GM21360 (cell line): ENCODE measurements around the gene CCDC110.
"Not testable (repeated sequence)": the region's sequence is repeated elsewhere in the genome, so short reads cannot be mapped to it uniquely, and the experiment has no call there.

ENCODE experiments used
- ATAC-seq: cut with Tn5 transposase; IDR thresholded peaks from one replicate; pipeline ENCODE4 v1.9.1; 2021; ENCODE audit warnings: mild to moderate bottlenecking, moderate library complexity; ENCODE audit not compliant: unreplicated experiment

Gene CCDC110

DNA sequence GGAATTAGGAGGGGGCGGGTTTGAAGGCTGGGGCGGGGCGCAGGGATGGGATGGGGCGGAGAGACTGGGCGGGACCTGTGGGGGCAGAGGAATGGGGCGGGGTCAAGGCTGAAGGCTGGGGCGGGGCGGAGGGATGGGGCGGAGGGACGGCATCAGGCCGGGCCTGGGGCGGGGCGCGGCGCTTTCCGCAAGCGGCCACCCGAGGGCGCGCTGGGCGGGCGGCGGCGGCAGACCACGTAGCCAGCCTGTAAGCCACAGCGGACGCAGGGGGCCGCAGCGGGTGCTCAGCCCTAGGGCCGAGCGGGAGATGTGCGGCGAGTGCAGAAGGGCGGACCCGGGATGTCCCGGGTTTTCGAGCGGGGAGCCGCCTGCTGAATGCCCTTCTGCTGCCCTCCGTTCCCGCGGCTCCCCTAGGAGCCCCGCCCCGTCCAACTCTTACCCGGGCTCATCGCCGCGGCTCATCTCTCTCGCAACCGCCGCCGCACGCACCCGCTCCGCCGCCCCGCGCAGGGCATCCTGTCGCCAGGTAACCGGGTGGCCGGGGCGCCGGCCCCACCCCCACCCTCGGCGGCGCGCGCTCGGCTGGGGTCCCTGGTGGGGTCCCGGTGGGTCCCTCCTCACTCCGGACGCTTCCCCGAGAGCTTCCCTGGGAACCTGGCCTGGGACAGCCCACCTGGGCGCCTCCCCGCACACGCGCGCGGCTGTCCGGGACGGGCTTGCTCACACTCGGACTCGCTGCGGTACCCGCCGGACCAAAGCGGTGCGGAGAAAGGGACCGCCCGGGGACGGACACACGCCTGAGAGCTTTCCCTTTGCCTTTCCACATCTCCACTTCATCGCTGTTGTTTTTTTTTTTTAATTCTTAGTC is at the start of gene CCDC110:
Gene CCDC110 (minus strand): TSS at position 499 of the 868 bp plus-strand sequence. CDS start 50 bp downstream, at position 449.
- ATAC-seq, result peak; percentile 88

- ATAC-seq, result no peak
Measured at GRCh38 chr4:185520119-185520518, 48.6 kb upstream of the CCDC110 start.

- ATAC-seq, result no peak
Measured at GRCh38 chr4:185518494-185518893, 47.0 kb upstream of the CCDC110 start.

- no peak for ATAC-seq
Measured at GRCh38 chr4:185518069-185518468, 46.5 kb upstream of the CCDC110 start.

DNA sequence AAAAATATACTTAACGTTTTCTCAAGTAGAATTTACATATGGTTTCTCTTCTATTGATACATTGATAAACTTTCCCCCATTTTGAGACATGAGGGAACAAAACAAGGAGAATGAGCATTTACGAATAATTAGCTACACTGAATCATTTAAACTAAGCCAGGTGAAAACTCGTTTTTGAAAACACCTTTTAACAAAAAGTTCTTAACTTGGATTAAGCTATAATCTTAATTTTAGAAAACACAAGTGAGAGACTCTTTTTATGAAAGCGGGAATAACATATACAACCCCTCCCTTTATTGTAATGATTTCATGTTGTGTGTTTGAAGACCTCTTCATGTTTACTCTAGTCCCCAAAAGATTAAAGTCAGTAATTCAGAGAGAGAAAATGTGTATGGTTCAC is 43.7 kb upstream of the CCDC110 start:
- no peak for ATAC-seq

DNA sequence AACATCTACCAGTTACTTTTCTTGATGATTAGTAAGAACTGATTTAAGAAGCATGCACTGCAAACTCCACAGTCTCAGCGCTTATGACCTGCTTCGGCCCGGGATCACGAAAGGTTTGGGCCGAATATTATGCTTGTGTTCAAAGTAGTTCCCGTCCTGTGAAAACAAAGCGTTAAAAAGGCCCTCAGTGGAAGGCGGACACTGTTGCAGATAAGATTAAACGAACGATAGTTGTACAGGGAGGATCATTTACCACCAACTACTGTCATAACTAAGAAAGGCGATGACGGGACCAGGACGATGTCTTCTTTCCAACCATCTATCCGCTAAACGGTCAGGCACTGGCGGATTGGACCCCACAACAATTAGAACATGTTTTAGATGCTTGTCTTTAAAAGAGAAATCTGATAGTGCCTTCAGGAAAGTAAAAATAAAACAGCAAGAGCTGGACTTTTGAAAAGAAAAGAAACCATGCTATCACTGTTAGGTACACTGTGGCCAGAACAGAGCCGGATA is 42.7 kb upstream of the CCDC110 start:
- ATAC-seq, result no peak

- ATAC-seq, result no peak
Measured at GRCh38 chr4:185513489-185514181, 42.1 kb upstream of the CCDC110 start.

- ATAC-seq, result no peak
Measured at GRCh38 chr4:185512516-185512915, 41.0 kb upstream of the CCDC110 start.

DNA sequence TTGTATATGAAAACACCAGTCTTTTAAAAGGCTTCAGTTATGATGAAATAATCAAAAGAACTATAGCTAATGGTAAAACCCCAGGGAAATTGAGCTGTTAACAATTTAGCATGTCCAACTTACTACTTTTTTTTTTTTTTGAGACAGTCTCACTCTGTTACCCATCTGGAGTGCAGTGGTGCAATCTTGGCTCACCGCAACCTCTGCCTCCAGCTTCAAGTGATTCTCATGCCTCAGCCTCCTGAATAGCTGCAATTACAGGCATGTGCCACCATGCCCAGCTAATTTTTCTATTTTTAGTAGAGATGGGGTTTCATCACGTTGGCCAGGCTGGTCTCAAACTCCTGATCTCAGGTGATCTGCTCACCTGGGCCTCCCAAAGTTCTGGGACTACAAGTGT is 39.7 kb upstream of the CCDC110 start:
- not testable (repeated sequence) for ATAC-seq

GRCh38 chr4:185510806-185511205 is 39.3 kb upstream of the CCDC110 start:
- ATAC-seq, result no peak

- no peak for ATAC-seq
Measured at GRCh38 chr4:185508181-185508580, 36.6 kb upstream of the CCDC110 start.

GRCh38 chr4:185506422-185506821 is 34.9 kb upstream of the CCDC110 start:
- ATAC-seq, result no peak

DNA sequence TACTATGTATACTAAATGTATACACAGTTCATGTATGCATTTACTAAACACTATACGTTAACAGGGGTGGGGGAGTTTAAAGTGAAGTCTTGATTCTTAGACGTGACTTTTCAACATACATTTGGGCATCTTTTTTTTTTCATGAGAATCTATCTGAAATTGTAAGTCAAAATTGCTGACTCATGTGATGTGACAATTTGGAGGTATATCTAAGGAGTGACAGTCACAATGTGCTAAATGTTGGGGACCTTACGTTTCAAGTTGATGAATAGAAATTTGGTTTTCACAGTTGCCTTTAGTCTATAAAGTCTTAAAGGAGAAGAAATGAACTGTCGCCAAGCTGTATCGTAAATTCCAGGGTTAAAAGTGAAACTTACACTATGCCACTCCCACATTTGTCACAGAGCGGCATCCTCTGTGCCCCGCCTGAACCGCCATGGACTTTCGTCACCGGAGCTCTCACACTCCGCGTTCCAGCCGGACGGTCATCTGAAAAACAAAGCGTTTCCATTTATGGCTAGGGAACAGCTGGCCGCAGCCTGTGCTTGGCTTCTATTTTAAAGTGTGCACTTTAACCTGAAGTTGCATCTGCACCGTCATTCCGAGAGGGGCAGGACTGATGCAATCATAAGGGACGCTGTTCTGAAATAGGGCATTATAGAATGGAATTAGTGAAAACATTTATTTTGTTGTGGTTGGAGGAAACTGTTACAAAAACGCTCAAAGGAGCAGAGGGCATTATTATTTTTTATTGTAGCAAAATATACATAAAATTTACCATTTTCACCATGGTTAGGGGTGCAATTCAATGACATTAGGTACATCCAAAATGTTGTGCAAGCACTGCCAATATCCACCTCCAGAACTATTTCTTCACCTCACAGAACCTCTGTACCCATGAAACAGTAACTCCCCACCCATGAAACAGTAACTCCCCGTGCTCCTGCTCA is 32.8 kb upstream of the CCDC110 start:
- no peak for ATAC-seq

GRCh38 chr4:185502386-185502785 is 30.9 kb upstream of the CCDC110 start:
- no peak for ATAC-seq

GRCh38 chr4:185500576-185500975 is 29.0 kb upstream of the CCDC110 start:
- no peak for ATAC-seq

GRCh38 chr4:185500035-185500434 is 28.5 kb upstream of the CCDC110 start:
- no peak for ATAC-seq

GRCh38 chr4:185488650-185489049 is 17.1 kb upstream of the CCDC110 start:
- ATAC-seq, result no peak

- no peak for ATAC-seq
Measured at GRCh38 chr4:185481401-185481800, 9.9 kb upstream of the CCDC110 start.

GRCh38 chr4:185480016-185480732 is 8.6 kb upstream of the CCDC110 start:
- ATAC-seq, result peak; percentile 18

GRCh38 chr4:185479507-185479971 is 8.0 kb upstream of the CCDC110 start:
- peak; percentile 92 for ATAC-seq
